PFSK-1 (cell line): ENCODE data around the gene UGT2A3.

Experiments used
- FOXP2 ChIP-seq: optimal IDR thresholded peaks from 2 replicates; pipeline ENCODE3; 2011; ENCODE audit warnings: borderline replicate concordance, control low read depth, inconsistent platforms; ENCODE audit not compliant: insufficient read depth; ENCODE audit errors: extremely low read length, extremely low read depth
- POLR2AphosphoS5 ChIP-seq: IDR thresholded peaks from 2 replicates; pipeline ENCODE4 v1.6.1; 2012; ENCODE audit warnings: low read depth, mild to moderate bottlenecking, control low read depth, low read length, moderate library complexity
- REST ChIP-seq, 2 experiments: IDR thresholded peaks; 2 replicates each; pipeline versions ENCODE4 v1.6.1 to v1.8.0; 2011 to 2012; ENCODE audit warnings: low read depth in 2 of 2, low read length in 2 of 2, control low read depth in 1 of 2, inconsistent platforms in 1 of 2, mild to moderate bottlenecking in 1 of 2, moderate library complexity in 1 of 2; ENCODE audit not compliant: insufficient read depth in 1 of 2
- SIN3A ChIP-seq: IDR thresholded peaks from 2 replicates; pipeline ENCODE4 v1.6.1; 2012; ENCODE audit warnings: mild to moderate bottlenecking, low read length, moderate library complexity, borderline replicate concordance; ENCODE audit not compliant: insufficient read depth
- TAF1 ChIP-seq: IDR thresholded peaks from 2 replicates; pipeline ENCODE4 v1.6.1; 2012; ENCODE audit warnings: low read length, control low read depth, borderline replicate concordance; ENCODE audit not compliant: insufficient read depth

- TF ChIP-seq POLR2AphosphoS5 (no peak), TAF1 (no peak), REST (IDR thresholded peaks at IDR 0.05; ENCODE audit: insufficient read depth in 1 of 2, low read depth in 2 of 2, low read length in 2 of 2) (no peak), SIN3A (no peak), FOXP2 (no peak)
These were observed 24.4 kb downstream of the UGT2A3 start for GRCh38 chr4:68927165-68927564.
